GOT3 (cell line): ENCODE results near the gene HELB.

Experiments
- DNase-seq: peaks from one replicate; lab custom pipeline; 2025; ENCODE audit warnings: mixed read lengths; lab: John Stamatoyannopoulos, UW

HELB gene

DNA sequence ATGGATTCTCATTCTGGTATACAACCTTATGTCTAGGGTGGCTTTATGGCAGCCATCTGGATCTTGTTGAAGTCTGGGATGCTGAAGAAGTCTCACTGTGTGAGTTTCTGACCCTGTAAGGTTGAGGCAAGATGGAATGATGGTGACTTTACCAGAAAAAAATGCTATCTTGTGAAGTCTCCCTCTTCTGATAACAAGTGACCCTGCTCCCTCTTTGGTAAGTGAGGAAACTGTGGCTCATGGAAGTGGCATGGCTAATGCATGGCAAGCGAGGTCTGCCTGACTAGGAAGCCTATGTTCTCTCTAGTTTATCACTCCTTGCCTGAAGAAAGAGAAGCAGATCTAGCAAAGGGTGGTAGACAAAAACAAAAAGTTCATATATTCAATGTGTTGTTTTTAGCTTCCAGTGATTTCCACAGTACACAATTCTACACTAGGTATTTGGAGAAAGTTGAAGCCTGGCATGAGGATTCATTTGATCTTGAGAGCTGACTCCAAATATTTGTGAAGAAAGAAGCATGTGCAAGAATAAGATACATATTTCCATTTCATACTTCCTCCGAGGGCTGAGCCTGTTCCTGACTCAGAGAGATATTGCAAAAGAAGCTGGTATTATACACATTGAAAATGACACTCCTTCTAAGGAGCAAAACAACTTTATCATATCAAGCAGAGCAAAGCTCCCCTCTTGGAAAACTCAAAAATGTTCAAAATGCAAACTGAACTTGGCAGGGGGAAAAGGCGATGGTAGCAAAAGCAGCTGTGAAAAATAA lies 63.6 kb downstream of the HELB start:
- DNase-seq = no peak

DNA sequence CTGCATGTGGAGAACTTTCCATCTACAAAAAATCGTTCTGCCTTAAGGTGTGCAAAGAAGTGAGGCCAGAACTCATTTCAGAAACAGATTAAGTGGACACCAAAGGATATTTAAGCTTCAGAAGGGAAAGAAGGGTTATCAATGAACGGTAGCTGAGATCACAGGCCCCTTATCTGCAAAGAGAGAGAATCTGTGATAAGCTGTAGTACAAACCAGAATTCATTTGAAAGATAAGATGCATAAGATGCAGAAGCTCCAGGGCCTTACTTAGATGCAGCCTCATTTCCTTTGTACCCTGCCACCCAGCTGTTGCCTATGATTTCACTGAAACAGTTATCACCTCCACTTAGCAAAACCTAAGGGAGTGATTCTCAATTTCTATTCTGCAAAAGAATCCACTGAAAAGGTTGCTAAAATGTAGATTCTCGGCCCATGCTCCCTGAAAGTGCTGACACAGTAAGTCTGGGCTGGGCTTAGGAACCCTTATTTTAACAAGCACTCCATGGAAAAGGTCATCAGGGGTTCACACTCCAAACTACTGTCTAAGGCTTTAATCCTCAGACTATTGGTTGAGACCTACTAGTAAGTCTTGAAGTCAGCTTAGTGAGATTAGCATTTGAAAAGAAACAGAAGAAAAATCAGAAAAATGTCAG lies 64.8 kb downstream of the HELB start:
- DNase-seq = no peak

DNA sequence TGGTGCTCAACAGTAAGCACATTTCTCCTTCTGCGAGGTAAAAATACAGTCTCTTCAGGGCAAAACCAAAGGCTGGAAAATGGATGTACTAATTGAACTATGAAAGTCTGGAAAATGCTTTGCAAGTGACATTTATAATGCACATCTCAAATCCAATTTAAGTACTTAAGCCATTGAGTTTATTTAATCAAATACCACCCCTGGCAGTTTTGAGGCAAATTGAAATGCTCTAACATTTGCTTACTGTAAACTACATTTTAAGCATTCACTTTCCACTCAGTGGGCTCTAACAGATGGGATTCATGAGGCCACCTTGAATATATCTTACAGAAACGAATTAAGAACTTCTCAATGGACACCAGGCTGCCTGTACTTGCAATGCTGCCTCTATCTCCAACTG lies 69.7 kb downstream of the HELB start:
- DNase-seq = no peak

DNA sequence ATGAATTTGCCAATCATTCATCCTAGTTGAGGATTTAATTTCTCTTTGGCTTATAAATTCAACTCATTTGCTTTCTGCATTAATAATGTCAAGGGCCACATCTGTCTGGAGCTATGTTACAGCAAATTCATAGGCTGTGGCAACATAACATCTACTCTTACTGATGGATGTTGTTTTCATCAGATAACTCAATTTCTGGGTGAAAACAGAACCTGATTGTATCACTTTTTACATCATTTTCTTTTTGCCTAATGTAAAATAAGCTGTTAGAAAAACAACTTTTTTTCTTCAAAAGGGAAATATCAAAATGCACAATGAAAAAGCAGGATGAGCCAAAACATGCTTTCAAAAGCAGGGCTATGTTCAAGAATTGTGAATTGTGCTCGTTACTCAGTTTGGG lies 73.3 kb downstream of the HELB start:
- DNase-seq = no peak

DNA sequence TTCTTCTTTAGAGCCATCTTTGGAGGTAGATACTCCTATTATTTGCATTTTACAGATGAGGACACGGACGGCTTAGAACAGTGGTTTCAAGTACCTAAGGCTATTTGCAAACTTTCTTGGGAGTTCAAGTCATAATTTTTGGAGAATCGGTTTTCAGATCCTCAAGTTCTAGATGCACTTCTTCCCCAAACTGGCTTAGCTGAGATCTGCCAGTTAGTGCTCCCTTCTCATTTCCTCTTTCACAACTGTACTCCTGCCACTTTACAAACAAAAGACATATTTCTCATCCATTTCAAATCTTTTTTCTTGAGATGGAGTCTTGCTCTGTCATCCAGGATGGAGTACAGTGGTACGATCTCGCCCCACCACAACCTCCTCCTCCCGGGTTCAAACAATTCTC lies 77.3 kb downstream of the HELB start:
- no peak for DNase-seq

DNA sequence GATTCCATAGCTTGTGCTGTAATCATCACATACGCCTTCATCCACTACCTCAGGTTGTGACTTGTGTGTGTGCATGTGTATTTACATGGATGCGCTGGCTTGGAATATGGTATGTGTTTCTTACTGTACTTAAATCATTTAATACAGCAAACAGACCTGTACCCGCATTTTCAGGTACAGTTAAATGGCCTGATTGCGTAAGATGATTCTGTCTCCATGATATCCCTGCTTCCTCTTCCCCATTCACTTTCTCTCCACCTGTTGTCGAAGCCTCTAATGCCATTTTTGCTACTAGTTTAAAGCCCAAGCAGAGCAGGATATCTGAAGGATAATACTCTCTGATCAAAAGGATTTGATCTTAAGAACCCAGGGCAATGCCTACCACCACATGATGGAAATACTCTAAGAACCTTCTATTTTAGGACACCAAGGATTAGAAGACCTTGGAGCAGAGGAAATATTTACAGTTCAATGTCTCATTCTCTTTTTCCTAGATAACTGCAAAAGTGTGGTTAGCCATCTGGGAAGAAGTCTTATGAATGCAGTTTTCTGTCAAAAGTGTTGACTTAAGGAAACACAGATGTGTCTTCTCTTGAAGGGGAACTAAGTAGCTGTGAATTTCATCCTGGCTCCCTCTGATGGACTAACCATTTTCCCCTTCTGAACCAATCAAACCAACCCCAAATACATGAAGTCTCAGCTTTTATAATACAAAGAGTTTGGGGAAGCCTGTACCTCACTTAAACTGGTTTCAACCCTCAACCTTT lies 78.7 kb downstream of the HELB start:
- DNase-seq = no peak

DNA sequence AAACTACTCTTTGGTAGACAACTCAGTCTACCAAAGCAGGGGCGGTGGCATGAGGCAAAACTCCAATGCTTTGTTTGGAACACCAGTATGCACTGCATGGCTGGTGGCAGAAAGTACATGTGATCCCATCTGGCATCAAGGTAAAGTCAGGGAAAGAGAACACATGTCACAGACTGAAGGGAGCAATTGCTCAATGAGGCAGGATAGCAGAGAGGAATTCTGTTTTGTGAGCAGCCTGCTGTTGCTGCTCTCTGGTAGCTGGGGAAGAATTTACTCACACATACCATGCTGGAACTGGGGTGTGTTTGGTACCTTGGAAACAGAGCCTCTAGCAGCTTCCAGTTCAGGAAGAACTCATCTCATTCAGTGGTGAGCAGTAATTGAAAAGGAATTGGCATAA lies 84.8 kb downstream of the HELB start:
- no peak for DNase-seq
